K562 (cell line): ENCODE results near the gene PLEKHA8. TPM values are rescaled to one million over a fixed set of nuclear protein-coding genes. Genes with fewer than 3 reads are reported as not detected.
A peak's percentile ranks its signal among the peaks of the same experiment; 100 is the strongest.

Source experiments
- CREB3 ChIP-seq: fragments of 450-650 bp; conservative IDR thresholded peaks from 2 replicates; pipeline ENCODE4 v1.6.1; 2016; ENCODE audit warnings: missing genetic modification characterization, low read depth, mild to moderate bottlenecking, missing compliant biosample characterization, moderate library complexity
- DDX20 ChIP-seq: fragments of 450-650 bp; IDR thresholded peaks from 2 replicates; pipeline ENCODE4 v1.6.1; 2016; ENCODE audit warnings: missing genetic modification characterization, low read depth, mild to moderate bottlenecking, missing compliant biosample characterization, moderate library complexity
- E2F3 ChIP-seq: fragments of 250-450 bp; sonication (Bioruptor Pico); IDR thresholded peaks from 2 replicates; pipeline ENCODE4 v1.4.0; 2020; ENCODE audit warnings: mild to moderate bottlenecking
- ELF1 ChIP-seq: fragments of 200-800 bp; sonication (Bioruptor generic); IDR thresholded peaks from 2 replicates; pipeline ENCODE4 v1.6.1; 2016; ENCODE audit warnings: missing genetic modification characterization, missing compliant biosample characterization
- ESRRA ChIP-seq: fragments of 450-650 bp; IDR thresholded peaks from 2 replicates; pipeline ENCODE4 v1.6.1; 2014; ENCODE audit warnings: low read depth, mild to moderate bottlenecking, moderate library complexity, borderline replicate concordance
- ETS2 ChIP-seq: IDR thresholded peaks from 2 replicates; pipeline ENCODE4 v1.6.1; 2016; ENCODE audit warnings: borderline replicate concordance, missing genetic modification characterization, mild to moderate bottlenecking, moderate library complexity, missing compliant biosample characterization; ENCODE audit not compliant: poor library complexity, severe bottlenecking
- ID3 ChIP-seq, 2 experiments: fragments of 250-450 bp in 1 of 2; fragments of 450-650 bp in 1 of 2; sonication (Bioruptor Pico) in 1 of 2; IDR thresholded peaks; 2 replicates each; pipeline versions ENCODE4 v1.6.1 to v1.8.0; 2016 to 2021; ENCODE audit warnings: mild to moderate bottlenecking in 2 of 2, moderate library complexity in 2 of 2, missing compliant biosample characterization in 1 of 2, missing genetic modification characterization in 1 of 2
- MNT ChIP-seq, 2 experiments: fragments of 450-650 bp; conservative IDR thresholded peaks; 2 replicates each; pipeline ENCODE4 v1.6.1; 2017; ENCODE audit warnings: mild to moderate bottlenecking in 2 of 2, moderate library complexity in 2 of 2
- MYNN ChIP-seq, 2 experiments: sonication (generic); formaldehyde crosslinking in 1 of 2; IDR thresholded peaks; 2 replicates each; pipeline versions ENCODE4 v1.5.0 to v1.6.1; 2016 to 2020; ENCODE audit warnings: antibody characterized with exemption in 1 of 2, missing genetic modification reagents in 1 of 2
- SETDB1 ChIP-seq: IDR thresholded peaks from one replicate; pipeline ENCODE4 v1.6.1; 2012; ENCODE audit warnings: low read length, control low read depth, inconsistent platforms
- SNAPC5 ChIP-seq: fragments of 250-450 bp; sonication (Bioruptor Pico); IDR thresholded peaks from 2 replicates; pipeline ENCODE4 v1.8.0; 2021; ENCODE audit warnings: moderate library complexity, mild to moderate bottlenecking, inconsistent platforms
- TSHZ1 ChIP-seq: fragments of 250-450 bp; sonication (Bioruptor Pico); IDR thresholded peaks from 2 replicates; pipeline ENCODE4 v1.4.0; 2020; ENCODE audit warnings: mild to moderate bottlenecking, moderate library complexity
- ZBTB49 ChIP-seq: sonication (generic); formaldehyde crosslinking; IDR thresholded peaks from 2 replicates; pipeline ENCODE4 v1.8.0; 2022; ENCODE audit warnings: missing genetic modification reagents, mild to moderate bottlenecking, borderline replicate concordance
- ZNF133 ChIP-seq: fragments of 250-450 bp; sonication (Bioruptor Pico); IDR thresholded peaks from 2 replicates; pipeline ENCODE4 v1.4.0; 2020; ENCODE audit warnings: mild to moderate bottlenecking
- ZNF140 ChIP-seq: fragments of 250-450 bp; sonication (Bioruptor Pico); IDR thresholded peaks from 2 replicates; pipeline ENCODE4 v1.8.0; 2021; ENCODE audit warnings: moderate library complexity, mild to moderate bottlenecking, inconsistent platforms
- ZSCAN32 ChIP-seq: fragments of 450-650 bp; formaldehyde crosslinking; IDR thresholded peaks from 2 replicates; pipeline ENCODE4 v1.4.0; 2020; ENCODE audit warnings: mild to moderate bottlenecking, moderate library complexity
- polyA plus RNA-seq, 8 experiments: library from polyadenylated mRNA; depleted of rRNA in 4 of 8; stranded (reverse) in 5 of 8; unstranded in 3 of 8; fragments of >200 nt; fragmentation: Nextera tagmentation in 2 of 8; fragmentation: Illumina TruSeq in 1 of 8; extraction: Ambion mirVana in 2 of 8; extraction: Trizol in 1 of 8; gene quantifications; 2 replicates each; pipeline versions ENCODE4 v1.2.1 to v1.2.3, GENCODE V29; 2011 to 2014; ENCODE audit warnings: inconsistent platforms in 1 of 8, missing spikeins in 1 of 8
- total RNA-seq, 7 experiments: library from RNA; depleted of rRNA in 6 of 7; stranded (reverse); fragments of >200 nt in 6 of 7; fragmentation: Illumina TruSeq in 2 of 7; extraction: Trizol in 2 of 7; gene quantifications; 2 replicates each; pipeline versions ENCODE4 v1.2.1 to v1.2.3, GENCODE V29; 2011 to 2021; ENCODE audit warnings: low replicate concordance in 1 of 7

Gene PLEKHA8
- total and polyA plus RNA-seq, 9 of the 15 experiments (the other 6 are each of a cell fraction or from before 2014, with no cell fraction given), result 3.2 to 16.3 (median 11.8) TPM

- TF ChIP-seq MNT (conservative IDR thresholded peaks at IDR 0.05) (peak; percentile 78 to 92), ZNF133 (CRISPR knock-in tag) (no peak), ZNF140 (CRISPR knock-in tag) (no peak), ID3 (CRISPR knock-in tag; IDR thresholded peaks at IDR 0.05) (no peak), ID3 (tag; IDR thresholded peaks at IDR 0.05) (no peak), ETS2 (tag) (no peak), ZSCAN32 (CRISPR knock-in tag) (no peak), ELF1 (tag) (peak; percentile 49), MYNN (IDR thresholded peaks at IDR 0.05) (peak; percentile 99), MYNN (CRISPR knock-in tag; IDR thresholded peaks at IDR 0.05) (peak; percentile 94), TSHZ1 (no peak), SETDB1 (no peak), CREB3 (tag) (no peak), ZBTB49 (CRISPR knock-in tag) (no peak), E2F3 (CRISPR knock-in tag) (no peak), ESRRA (no peak), DDX20 (no peak), SNAPC5 (no peak)
Measured at GRCh38 chr7:30026229-30027064, 1.8 kb upstream of the PLEKHA8 start, which contains the start of gene FKBP14 (continued).
